HCT116 (cell line): Measurements from ENCODE around the gene SLC7A9. TPM values are rescaled to one million over a fixed set of nuclear protein-coding genes. Genes with fewer than 3 reads are reported as not detected.

Experiments used
- ATAC-seq: fragments of 200-7000 bp; cut with Tn5 transposase; 2 replicates; pipeline ENCODE4 v1.9.1; 2020; ENCODE audit warnings: mild to moderate bottlenecking, moderate library complexity
- BruUV-seq: library from RNA; stranded (reverse); fragments of 400-500 nt; replicated peaks from 2 replicates; lab custom pipeline; 2021; lab: Mats Ljungman, UMichigan
- CTCF ChIA-PET: fragments of 300-600 bp; sonication (Branson Sonifier 250); formaldehyde crosslinking; loops from one replicate; lab custom pipeline; 2021; ENCODE audit warnings: antibody characterized with exemption; lab: Charles Lee
- POLR2A ChIA-PET: fragments of 300-600, 350-600 bp; sonication (Branson Sonifier 250); formaldehyde crosslinking; loops from one replicate; lab custom pipeline; 2021; ENCODE audit warnings: antibody characterized with exemption; lab: Charles Lee
- RAD21 ChIA-PET, 2 experiments: fragments of 300-600 bp; sonication (Branson Sonifier 250); formaldehyde crosslinking; loops; one replicate each; lab custom pipeline; 2023; ENCODE audit warnings: low total read pairs in 2 of 2; ENCODE audit not compliant: uncharacterized antibody in 2 of 2, unreplicated experiment in 2 of 2, low non-redundant PET in 1 of 2; lab: Charles Lee
- DNase-seq: peaks from one replicate; pipeline ENCODE4 v3.0.0-alpha.2; 2010; ENCODE audit warnings: low read depth, low spot score
- H2AFZ ChIP-seq: fragments of 200-600 bp; shearing (Covaris generic), sonication (generic); 2 replicates; pipeline ENCODE4 v1.6.1; 2017; ENCODE audit warnings: low read depth, mixed run types, mixed read lengths, antibody characterized with exemption, low read length; ENCODE audit not compliant: poor library complexity, severe bottlenecking
- H3K27ac ChIP-seq: 2 replicates; pipeline ENCODE4 v1.5.1; 2012; ENCODE audit warnings: low read depth, low read length
- H3K27me3 ChIP-seq: fragments of 200-600 bp; sonication (generic); 2 replicates; pipeline ENCODE4 v1.6.1; 2016; ENCODE audit warnings: mixed run types, low read length, mixed read lengths; ENCODE audit not compliant: insufficient read depth
- H3K36me3 ChIP-seq, 2 experiments: fragments of 200-500 bp in 1 of 2; fragments of 200-600 bp in 1 of 2; sonication (Bioruptor generic) in 1 of 2; sonication (generic) in 1 of 2; 2 replicates each; pipeline versions ENCODE4 v1.5.1 to v1.6.1; 2014 to 2016; ENCODE audit warnings: low read length in 2 of 2, inconsistent platforms in 1 of 2, mixed read lengths in 1 of 2, mixed run types in 1 of 2; ENCODE audit not compliant: insufficient read depth in 2 of 2, control insufficient read depth in 1 of 2
- H3K4me1 ChIP-seq, 2 experiments: fragments of 200-600 bp in 1 of 2; sonication (generic) in 1 of 2; 2 replicates each; pipeline versions ENCODE4 v1.5.1 to v1.6.1; 2012 to 2017; ENCODE audit warnings: low read length in 2 of 2, inconsistent platforms in 1 of 2, mild to moderate bottlenecking in 1 of 2, mixed read lengths in 1 of 2, mixed run types in 1 of 2, moderate library complexity in 1 of 2; ENCODE audit not compliant: insufficient read depth in 2 of 2, control insufficient read depth in 1 of 2
- H3K4me2 ChIP-seq: fragments of 200-600 bp; sonication (generic); 2 replicates; pipeline ENCODE4 v1.6.1; 2017; ENCODE audit warnings: mixed run types, low read length, mixed read lengths
- H3K4me3 ChIP-seq, 2 experiments: fragments of 200-600 bp in 1 of 2; sonication (generic) in 1 of 2; replicated peaks in 1 of 2; 2 replicates each; pipeline ENCODE4 v1.5.1; 2011 to 2016; ENCODE audit warnings: low read length in 2 of 2, control low read depth in 1 of 2, low read depth in 1 of 2, mild to moderate bottlenecking in 1 of 2, mixed read lengths in 1 of 2, mixed run types in 1 of 2
- H3K79me2 ChIP-seq: fragments of 200-600 bp; sonication (generic); 2 replicates; pipeline ENCODE4 v1.6.1; 2017; ENCODE audit warnings: mild to moderate bottlenecking, mixed run types, low read length, moderate library complexity, mixed read lengths; ENCODE audit not compliant: insufficient read depth
- H3K9ac ChIP-seq: fragments of 200-600 bp; sonication (generic); 2 replicates; pipeline ENCODE4 v1.6.1; 2016; ENCODE audit warnings: low read length, mixed read lengths
- H3K9me2 ChIP-seq: fragments of 200-600 bp; sonication (generic), shearing (Covaris generic); 2 replicates; pipeline ENCODE4 v1.6.1; 2017; ENCODE audit warnings: mixed run types, mild to moderate bottlenecking, moderate library complexity; ENCODE audit not compliant: insufficient read depth
- H3K9me3 ChIP-seq, 2 experiments: fragments of 200-500 bp in 1 of 2; fragments of 200-600 bp in 1 of 2; sonication (Bioruptor generic) in 1 of 2; sonication (generic) in 1 of 2; 2 replicates each; pipeline ENCODE4 v1.6.1; 2014 to 2017; ENCODE audit warnings: low read length in 2 of 2, mixed read lengths in 2 of 2, inconsistent platforms in 1 of 2, low read depth in 1 of 2, mild to moderate bottlenecking in 1 of 2, mixed run types in 1 of 2, moderate library complexity in 1 of 2; ENCODE audit not compliant: control insufficient read depth in 1 of 2, insufficient read depth in 1 of 2
- H4K20me1 ChIP-seq: fragments of 200-600 bp; sonication (generic), shearing (Covaris generic); 2 replicates; pipeline ENCODE4 v1.6.1; 2017; ENCODE audit warnings: mixed run types, mild to moderate bottlenecking, moderate library complexity; ENCODE audit not compliant: insufficient read depth
- CTCF ChIP-seq, 3 experiments: fragments of 200-600 bp in 1 of 3; sonication (generic) in 1 of 3; IDR thresholded peaks in 2 of 3; conservative IDR thresholded peaks in 1 of 3; 2 replicates each; pipeline ENCODE4 v1.5.1; 2012 to 2017; ENCODE audit warnings: low read depth in 2 of 3, low read length in 2 of 3, antibody characterized with exemption in 1 of 3, borderline replicate concordance in 1 of 3, control low read depth in 1 of 3, mild to moderate bottlenecking in 1 of 3, mixed read lengths in 1 of 3, mixed run types in 1 of 3, moderate library complexity in 1 of 3; ENCODE audit not compliant: insufficient read depth in 1 of 3
- EGR1 ChIP-seq: IDR thresholded peaks from 2 replicates; pipeline ENCODE4 v1.6.1; 2012; ENCODE audit warnings: low read depth
- EZH2 ChIP-seq: fragments of 200-600 bp; sonication (generic); IDR thresholded peaks from 2 replicates; pipeline ENCODE4 v1.6.1; 2017; ENCODE audit warnings: antibody characterized with exemption, mixed run types
- EZH2phosphoT487 ChIP-seq: fragments of 200-600 bp; IDR thresholded peaks from 2 replicates; pipeline ENCODE4 v1.6.1; 2018; ENCODE audit warnings: antibody characterized with exemption, borderline replicate concordance
- FOSL1 ChIP-seq: IDR thresholded peaks from 2 replicates; pipeline ENCODE4 v1.6.1; 2012; ENCODE audit warnings: low read depth
- JUND ChIP-seq: IDR thresholded peaks from 2 replicates; pipeline ENCODE4 v1.6.1; 2012
- POLR2A ChIP-seq: IDR thresholded peaks from 2 replicates; pipeline ENCODE4 v1.7.0; 2011; ENCODE audit warnings: borderline replicate concordance; ENCODE audit not compliant: insufficient read depth, insufficient read length; ENCODE audit errors: extremely low read depth
- REST ChIP-seq: IDR thresholded peaks from 2 replicates; pipeline ENCODE4 v1.6.1; 2012; ENCODE audit warnings: low read depth
- SIN3A ChIP-seq: IDR thresholded peaks from 2 replicates; pipeline ENCODE4 v1.6.1; 2012; ENCODE audit warnings: low read depth
- SP1 ChIP-seq: IDR thresholded peaks from 2 replicates; pipeline ENCODE4 v1.6.1; 2012; ENCODE audit warnings: low read depth
- SRF ChIP-seq: IDR thresholded peaks from 2 replicates; pipeline ENCODE4 v1.6.1; 2012; ENCODE audit warnings: low read depth
- TCF7L2 ChIP-seq: IDR thresholded peaks from 2 replicates; pipeline ENCODE4 v1.7.0; 2011; ENCODE audit warnings: borderline replicate concordance, inconsistent platforms; ENCODE audit not compliant: insufficient read depth, insufficient read length; ENCODE audit errors: extremely low read depth
- YY1 ChIP-seq: IDR thresholded peaks from 2 replicates; pipeline ENCODE4 v1.6.1; 2011; ENCODE audit warnings: low read length, low read depth, moderate library complexity, mild to moderate bottlenecking; ENCODE audit not compliant: insufficient replicate concordance; ENCODE audit errors: extremely low read depth
- ZBTB33 ChIP-seq: IDR thresholded peaks from 2 replicates; pipeline ENCODE4 v1.6.1; 2011; ENCODE audit warnings: mild to moderate bottlenecking, low read length, moderate library complexity; ENCODE audit not compliant: insufficient replicate concordance; ENCODE audit errors: extremely low read depth
- ZNF274 ChIP-seq: fragments of 200-500 bp; sonication (Bioruptor generic); IDR thresholded peaks from 2 replicates; pipeline ENCODE4 v1.6.1; 2014; ENCODE audit warnings: mild to moderate bottlenecking, low read depth, low read length, inconsistent platforms
- intact Hi-C: fragments of 100-400 bp; cut with micrococcal nuclease; formaldehyde crosslinking; loops from 2 replicates; pipeline ENCODE4 v1.10.0; 2022
- total RNA-seq: library from RNA; stranded (reverse); gene quantifications from one replicate; pipeline ENCODE4 v1.2.1, GENCODE V29; 2021; ENCODE audit not compliant: unreplicated experiment

The SLC7A9 gene
- total RNA-seq, 1 experiment from 2014 or later: 0.42 TPM

- Histone ChIP-seq H3K79me2 (no peaks in the 10 kb centered on the region), H3K9me2 (no peaks in the 10 kb centered on the region), H4K20me1 (no peaks in the 10 kb centered on the region), H3K4me3 (no peak overlapping the region), H3K27ac (no peak overlapping the region), H3K4me1 (no peaks in the 10 kb centered on the region), H2AFZ (no peak overlapping the region), H3K4me2 (no peak overlapping the region), H3K36me3 (no peaks in the 10 kb centered on the region), H3K9me3 (peaks cover 5 to 6% of the 10 kb centered on the region in 2 experiments; a peak in 3 of 4 replicates), H3K9ac (no peak overlapping the region), H3K27me3 (no peaks in the 10 kb centered on the region)
- ChIA-PET POLR2A (no interaction called here), CTCF (no interaction called here), RAD21 (no interaction called here)
- DNase-seq: no peak
- no TSS peak for BruUV-seq
- no peak for ATAC-seq
- intact Hi-C loops: no loop called here
- TF ChIP-seq POLR2A: no peak
- TF ChIP-seq ZBTB33: no peak
- TF ChIP-seq CTCF (IDR thresholded peaks at IDR 0.05 in 2 of 3, conservative IDR thresholded peaks at IDR 0.05 in 1 of 3; ENCODE audit: borderline replicate concordance in 1 of 3, insufficient read depth in 1 of 3, low read depth in 2 of 3, low read length in 2 of 3): no peak
- TF ChIP-seq FOSL1: no peak
- TF ChIP-seq EGR1: no peak
- TF ChIP-seq REST: no peak
- TF ChIP-seq YY1: no peak
- no peak for TF ChIP-seq EZH2phosphoT487
- no peak for TF ChIP-seq EZH2
- no peak for TF ChIP-seq ZNF274
- TF ChIP-seq SIN3A: no peak
- TF ChIP-seq SP1: no peak
- no peak for TF ChIP-seq JUND
- no peak for TF ChIP-seq SRF
- no peak for TF ChIP-seq TCF7L2
These were observed 19.8 kb upstream of the SLC7A9 start for GRCh38 chr19:32889137-32889934.
